Measurements from ENCODE around the gene HCLS1. TPM values are rescaled to one million over a fixed set of nuclear protein-coding genes. Genes with fewer than 3 reads are reported as not detected.

HCLS1 gene
- total RNA-seq, 1 donor from 2014 or later = not detected

GRCh38 chr3:121592856-121593702 lies 67.6 kb downstream of the HCLS1 start, which contains the start of gene FBXO40:
TSS of gene FBXO40 (plus strand) at chr3:121593379. CDS start at chr3:121620576, 27,197 bp downstream.
- no peak within 1 kb of the TSS for H3K27ac Mint-ChIP-seq (ENCODE audit: unreplicated experiment)
- peaks cover 25% of the 10 kb centered on the region for H3K27me3 Mint-ChIP-seq (ENCODE audit: unreplicated experiment)
- TF ChIP-seq, protein P1, sequence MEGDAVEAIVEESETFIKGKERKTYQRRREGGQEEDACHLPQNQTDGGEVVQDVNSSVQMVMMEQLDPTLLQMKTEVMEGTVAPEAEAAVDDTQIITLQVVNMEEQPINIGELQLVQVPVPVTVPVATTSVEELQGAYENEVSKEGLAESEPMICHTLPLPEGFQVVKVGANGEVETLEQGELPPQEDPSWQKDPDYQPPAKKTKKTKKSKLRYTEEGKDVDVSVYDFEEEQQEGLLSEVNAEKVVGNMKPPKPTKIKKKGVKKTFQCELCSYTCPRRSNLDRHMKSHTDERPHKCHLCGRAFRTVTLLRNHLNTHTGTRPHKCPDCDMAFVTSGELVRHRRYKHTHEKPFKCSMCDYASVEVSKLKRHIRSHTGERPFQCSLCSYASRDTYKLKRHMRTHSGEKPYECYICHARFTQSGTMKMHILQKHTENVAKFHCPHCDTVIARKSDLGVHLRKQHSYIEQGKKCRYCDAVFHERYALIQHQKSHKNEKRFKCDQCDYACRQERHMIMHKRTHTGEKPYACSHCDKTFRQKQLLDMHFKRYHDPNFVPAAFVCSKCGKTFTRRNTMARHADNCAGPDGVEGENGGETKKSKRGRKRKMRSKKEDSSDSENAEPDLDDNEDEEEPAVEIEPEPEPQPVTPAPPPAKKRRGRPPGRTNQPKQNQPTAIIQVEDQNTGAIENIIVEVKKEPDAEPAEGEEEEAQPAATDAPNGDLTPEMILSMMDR (IDR thresholded peaks at IDR 0.05) = no peak
- no peak within 1 kb of the TSS for H3K4me3 Mint-ChIP-seq (ENCODE audit: unreplicated experiment)
- H3K9me3 Mint-ChIP-seq (ENCODE audit: unreplicated experiment) = no peaks in the 10 kb centered on the region
- no peaks in the 10 kb centered on the region for H3K36me3 Mint-ChIP-seq (ENCODE audit: unreplicated experiment)
- no peak for DNase-seq (ENCODE audit: extremely low spot score, unreplicated experiment)
- H3K4me1 Mint-ChIP-seq (ENCODE audit: unreplicated experiment) = no peaks in the 10 kb centered on the region

GRCh38 chr3:121584418-121584817 lies 76.3 kb downstream of the HCLS1 start:
- Mint-ChIP-seq H3K27ac (ENCODE audit: unreplicated experiment) (no peak overlapping the region), H3K4me3 (ENCODE audit: unreplicated experiment) (no peak overlapping the region), H3K36me3 (ENCODE audit: unreplicated experiment) (no peaks in the 10 kb centered on the region), H3K4me1 (ENCODE audit: unreplicated experiment) (no peaks in the 10 kb centered on the region), H3K9me3 (ENCODE audit: unreplicated experiment) (no peaks in the 10 kb centered on the region), H3K27me3 (ENCODE audit: unreplicated experiment) (peaks cover 23% of the 10 kb centered on the region)
- TF ChIP-seq, protein P1 (IDR thresholded peaks at IDR 0.05) = no peak
- no peak for DNase-seq (ENCODE audit: extremely low spot score, unreplicated experiment)

- no peak for DNase-seq (ENCODE audit: extremely low spot score, unreplicated experiment)
- Mint-ChIP-seq H3K27me3 (ENCODE audit: unreplicated experiment) (peaks cover 23% of the 10 kb centered on the region), H3K4me3 (ENCODE audit: unreplicated experiment) (no peak overlapping the region), H3K27ac (ENCODE audit: unreplicated experiment) (no peak overlapping the region), H3K4me1 (ENCODE audit: unreplicated experiment) (no peaks in the 10 kb centered on the region), H3K9me3 (ENCODE audit: unreplicated experiment) (no peaks in the 10 kb centered on the region), H3K36me3 (ENCODE audit: unreplicated experiment) (no peaks in the 10 kb centered on the region)
- TF ChIP-seq, protein P1 (IDR thresholded peaks at IDR 0.05) = no peak
Measured at GRCh38 chr3:121581691-121582090, 79.0 kb downstream of the HCLS1 start.

Other genes starting within 250 kb of the HCLS1 start
- 1.2 TPM in 2 replicates for gene POLQ, start 114.9 kb downstream of the HCLS1 start, total RNA-seq
- not detected in 2 replicates for gene ARGFX, start 93.0 kb downstream of the HCLS1 start, total RNA-seq
- not detected in 2 replicates for gene FBXO40, start 67.5 kb downstream of the HCLS1 start, total RNA-seq
- 60.5 and 71.9 TPM in 2 replicates for gene GOLGB1, start 88.8 kb upstream of the HCLS1 start, total RNA-seq
- 16.3 and 17.1 TPM in 2 replicates for gene IQCB1, start 174.2 kb upstream of the HCLS1 start, total RNA-seq
- 1.4 and 2.4 TPM in 2 replicates for gene EAF2, start 174.3 kb upstream of the HCLS1 start, total RNA-seq
- gene SLC15A2, start 233.5 kb upstream of the HCLS1 start, total RNA-seq = 0.40 and 0.50 TPM in 2 replicates

All from osteocyte (in vitro differentiated cells).